Globus pallidus (tissue), 1 donor: Measurements from ENCODE around the gene MICALL2.
A peak's percentile ranks its signal among the peaks of the same experiment; 100 is the strongest.

Source experiments
- DNase-seq: peaks from one replicate; pipeline ENCODE4 v3.0.0-alpha.2; 2015; ENCODE audit warnings: low spot score

MICALL2 gene

DNA sequence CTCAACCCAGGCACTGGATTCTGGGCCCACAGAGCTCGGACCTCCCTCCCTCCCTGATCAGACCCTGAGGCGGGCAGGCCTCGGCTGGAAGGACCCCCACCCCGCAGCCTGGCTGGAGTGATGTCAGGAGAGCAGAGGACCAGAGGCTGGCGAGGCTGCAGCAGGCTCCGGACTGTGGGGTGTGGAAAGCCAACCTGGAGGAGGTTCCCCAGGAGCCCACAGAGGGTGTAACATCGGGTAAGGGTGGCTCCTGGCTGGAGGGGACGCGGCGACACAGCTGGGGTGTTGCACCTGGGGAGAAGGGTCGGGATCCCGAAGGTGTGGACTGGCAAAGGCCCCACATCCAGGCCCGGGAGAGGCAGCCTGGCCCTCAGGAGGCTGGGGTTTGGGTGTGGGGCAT lies 8.9 kb upstream of the MICALL2 start:
- DNase-seq = no peak

DNA sequence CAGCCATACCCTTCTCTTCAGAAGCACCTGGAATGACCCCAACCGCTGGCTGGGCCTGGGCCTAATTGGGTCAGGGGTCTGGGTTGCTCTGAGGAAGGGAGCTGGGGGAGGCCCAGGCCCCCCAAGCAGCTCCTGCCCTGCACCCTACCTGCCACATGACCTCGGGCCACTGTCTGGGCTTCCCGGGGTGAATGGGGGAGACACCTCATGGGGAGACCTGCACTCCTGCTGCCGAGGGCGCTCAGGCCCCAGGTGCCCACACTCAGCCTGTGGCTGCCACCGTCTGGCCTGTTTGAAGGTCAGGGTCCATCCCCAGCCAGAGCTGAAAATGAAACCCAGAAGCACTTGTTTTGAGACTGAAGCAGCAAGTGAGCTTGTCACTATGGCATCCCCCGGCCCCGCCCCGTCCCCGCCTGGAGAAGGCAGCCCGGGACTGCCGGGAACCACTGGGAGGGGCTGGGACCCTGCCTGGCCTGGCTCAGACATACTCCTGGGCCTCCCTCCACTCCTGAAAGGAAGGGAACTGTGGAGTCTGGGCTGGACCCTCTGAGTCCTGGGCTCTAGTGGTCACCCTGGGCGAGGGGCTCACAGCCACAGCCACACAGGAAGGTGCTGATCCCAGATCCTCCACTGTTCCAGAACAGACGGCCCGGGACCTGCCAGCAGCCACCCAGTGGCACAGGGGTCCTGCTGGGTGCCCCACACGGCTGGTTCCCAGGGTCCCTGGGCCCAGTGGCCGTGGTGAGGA lies 7.4 kb upstream of the MICALL2 start:
- DNase-seq = no peak

DNA sequence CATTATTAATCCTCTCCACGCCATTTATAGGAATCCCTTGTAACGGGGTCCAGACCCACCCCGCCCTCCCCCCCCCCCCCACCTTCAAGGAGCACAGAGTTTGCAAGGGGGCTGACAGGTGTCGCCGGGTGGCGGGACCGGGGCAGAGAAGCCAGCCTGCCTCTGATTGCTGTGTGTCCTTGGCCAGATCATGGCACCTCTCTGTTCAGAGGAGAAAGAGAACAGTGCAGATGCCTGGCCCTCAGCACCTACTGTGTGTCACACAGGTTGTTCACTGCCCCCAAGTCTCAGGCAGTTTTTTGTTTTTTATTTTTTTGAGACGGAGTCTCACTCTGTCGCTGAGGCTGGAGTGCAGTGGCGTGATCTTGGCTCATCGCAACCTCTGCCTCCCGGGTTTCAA lies 5.4 kb upstream of the MICALL2 start:
- no peak for DNase-seq

DNA sequence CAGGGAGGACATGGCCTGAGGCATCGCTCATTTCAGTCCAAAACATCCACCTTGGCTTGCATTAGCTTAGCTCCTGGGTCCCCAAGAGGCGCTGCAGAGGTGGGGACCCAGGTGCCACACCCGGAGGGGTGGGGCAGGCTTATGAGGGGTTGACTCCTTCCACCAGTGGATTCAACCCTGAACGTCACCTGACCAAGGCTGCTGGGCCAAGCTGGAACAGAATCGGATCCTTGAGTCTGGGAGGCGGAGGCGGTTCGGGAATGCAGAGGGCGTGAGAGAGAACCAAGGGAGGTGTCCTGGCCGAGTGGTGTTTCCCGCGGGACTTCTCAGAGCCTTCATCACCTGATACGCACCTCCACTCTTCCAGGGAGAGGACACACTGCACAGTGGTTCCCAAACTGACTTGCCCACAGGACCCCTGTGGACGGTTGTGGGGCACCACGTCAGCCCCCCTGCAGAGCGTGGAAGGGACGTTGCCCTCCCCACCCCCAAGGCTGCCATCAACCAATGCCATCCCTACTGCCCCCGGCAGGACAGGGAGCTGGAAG lies 4.5 kb upstream of the MICALL2 start:
- DNase-seq = no peak

DNA sequence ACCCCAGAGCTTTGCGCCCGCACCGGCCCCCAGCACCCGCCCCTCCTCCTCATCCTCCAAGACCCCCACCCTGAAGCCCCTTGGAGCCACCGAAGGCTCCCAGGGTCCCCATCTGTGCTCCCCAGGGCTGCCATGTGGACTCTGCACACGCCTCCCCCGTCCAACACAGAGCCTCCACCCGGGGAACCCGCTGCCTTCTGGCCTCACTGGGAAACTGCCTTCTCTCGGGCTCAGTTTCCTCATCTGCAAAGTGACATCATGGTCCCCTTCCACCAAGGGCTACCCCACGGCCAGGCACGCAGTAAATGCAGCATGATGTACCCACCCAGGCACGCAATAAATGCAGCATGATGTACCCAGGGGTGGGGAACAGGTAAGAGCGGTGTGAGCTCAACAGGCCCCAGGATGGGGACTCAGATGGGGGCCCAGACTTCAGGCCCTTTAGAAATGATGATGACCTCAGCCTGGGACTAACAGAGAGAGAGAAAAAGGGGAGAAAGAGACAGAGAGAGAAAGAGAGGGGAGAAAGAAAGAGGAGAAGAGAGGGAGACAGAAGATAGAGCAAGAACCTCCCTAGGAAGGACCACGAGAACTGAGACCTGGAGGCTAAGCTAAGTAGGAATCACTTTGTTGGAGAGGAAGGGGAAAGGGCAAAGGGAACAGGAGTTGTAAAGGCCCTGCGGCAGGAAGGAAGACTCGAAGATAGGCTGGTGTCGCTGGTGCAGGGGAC lies 2.5 kb upstream of the MICALL2 start:
- no peak for DNase-seq

DNA sequence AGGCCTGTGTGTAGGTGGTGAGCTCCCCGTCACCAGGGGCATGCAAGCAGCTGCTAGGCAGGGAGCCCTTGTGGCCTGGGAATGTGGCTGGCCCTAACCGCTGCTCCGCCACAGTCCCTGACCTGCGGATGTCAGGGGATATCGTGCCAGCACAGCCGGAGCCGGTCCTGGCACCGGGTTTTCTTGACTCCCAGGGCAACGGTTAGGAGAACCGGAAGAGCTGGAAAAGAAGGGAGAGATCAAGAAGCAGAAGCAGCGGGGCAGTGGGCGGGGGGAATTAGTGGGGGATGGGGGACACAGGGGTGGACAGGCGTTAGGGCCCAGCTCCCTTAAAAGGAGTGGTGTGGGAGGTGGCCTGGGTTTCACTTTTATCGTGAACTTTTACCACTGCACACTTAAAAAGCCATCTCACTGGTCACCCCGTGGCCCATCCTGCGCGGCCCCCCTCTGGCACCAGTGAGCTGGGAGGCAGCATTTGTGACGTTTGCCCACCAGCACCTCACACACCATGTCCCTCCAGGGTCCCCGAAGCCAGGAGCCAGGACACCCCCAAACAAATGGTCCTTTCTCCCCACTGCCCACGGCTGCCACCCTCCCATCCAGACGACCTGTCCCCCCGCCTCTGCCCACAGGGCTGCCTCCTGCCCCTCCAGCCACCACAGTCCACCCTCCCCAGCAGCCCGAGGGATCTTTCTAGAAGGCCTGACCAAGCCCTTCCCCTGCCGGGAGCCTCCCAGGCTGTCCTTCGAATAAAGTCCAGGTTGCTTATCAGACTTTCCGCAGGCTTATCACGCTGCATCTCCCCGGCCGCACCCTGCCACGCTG lies 1.8 kb upstream of the MICALL2 start:
- no peak for DNase-seq

DNA sequence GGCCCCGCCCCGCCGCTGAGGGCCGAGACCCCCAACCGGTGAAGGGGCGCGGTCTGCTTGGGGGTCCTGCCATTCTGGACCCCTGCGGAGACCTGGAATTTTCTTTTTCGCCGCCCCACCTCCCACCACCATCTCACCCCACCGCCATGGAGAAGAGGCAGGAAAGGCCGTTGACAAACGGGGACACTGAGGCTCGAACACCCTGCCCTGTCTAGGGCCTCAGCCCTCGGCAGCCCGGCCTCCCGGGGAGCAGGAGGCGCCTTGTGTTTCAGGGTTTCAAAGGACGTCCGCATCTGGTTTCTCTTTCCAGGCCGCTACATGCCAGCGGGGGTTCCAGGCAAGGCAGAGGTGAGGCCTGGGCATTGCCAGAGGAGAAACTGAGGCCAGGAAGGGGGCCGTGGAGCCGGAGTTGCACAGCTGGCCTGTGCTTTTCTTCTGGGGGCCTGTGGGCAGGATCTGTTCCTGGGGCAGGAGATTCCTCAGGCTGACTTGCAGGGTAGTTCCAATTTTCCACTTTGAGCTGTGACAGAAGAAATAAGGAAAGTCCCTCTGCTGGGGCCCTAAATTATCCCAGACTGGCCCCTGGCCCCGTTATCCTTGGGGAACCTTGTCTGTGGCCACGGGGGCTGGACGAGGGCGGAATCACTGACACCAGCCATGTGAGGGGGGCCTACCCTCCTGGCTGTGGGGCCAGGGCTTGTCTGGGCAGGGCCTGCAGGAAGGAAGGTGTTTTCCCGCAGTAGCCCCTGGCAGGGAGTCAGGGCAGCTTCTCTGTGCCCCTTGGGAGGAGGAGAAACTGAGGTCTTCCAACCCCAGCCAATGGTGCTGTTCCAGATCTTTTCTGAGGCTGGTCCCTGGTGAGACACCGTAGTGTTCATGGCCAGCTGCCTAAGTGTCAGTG lies 900 bp upstream of the MICALL2 start:
- no peak for DNase-seq

DNA sequence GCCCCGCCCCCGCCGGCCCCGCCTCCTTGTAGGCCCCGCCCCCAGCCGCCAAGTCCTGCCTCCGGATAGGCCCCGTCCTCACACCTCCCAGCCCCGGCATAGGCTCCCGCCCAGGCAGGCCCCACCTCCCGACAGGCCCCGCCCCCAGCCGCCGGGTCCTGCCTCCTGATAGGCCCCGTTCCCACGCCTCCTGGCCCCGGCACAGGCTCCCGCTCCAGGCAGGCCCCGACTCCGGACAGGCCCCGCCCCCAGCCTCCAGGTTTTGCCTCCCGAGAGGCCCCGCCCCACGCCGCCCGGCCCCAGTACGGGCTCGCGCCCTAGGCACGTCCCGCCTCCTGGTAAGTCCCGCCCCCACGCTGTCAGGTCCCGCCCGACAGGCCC lies 232 bp upstream of the MICALL2 start:
- DNase-seq = peak; percentile 99

DNA sequence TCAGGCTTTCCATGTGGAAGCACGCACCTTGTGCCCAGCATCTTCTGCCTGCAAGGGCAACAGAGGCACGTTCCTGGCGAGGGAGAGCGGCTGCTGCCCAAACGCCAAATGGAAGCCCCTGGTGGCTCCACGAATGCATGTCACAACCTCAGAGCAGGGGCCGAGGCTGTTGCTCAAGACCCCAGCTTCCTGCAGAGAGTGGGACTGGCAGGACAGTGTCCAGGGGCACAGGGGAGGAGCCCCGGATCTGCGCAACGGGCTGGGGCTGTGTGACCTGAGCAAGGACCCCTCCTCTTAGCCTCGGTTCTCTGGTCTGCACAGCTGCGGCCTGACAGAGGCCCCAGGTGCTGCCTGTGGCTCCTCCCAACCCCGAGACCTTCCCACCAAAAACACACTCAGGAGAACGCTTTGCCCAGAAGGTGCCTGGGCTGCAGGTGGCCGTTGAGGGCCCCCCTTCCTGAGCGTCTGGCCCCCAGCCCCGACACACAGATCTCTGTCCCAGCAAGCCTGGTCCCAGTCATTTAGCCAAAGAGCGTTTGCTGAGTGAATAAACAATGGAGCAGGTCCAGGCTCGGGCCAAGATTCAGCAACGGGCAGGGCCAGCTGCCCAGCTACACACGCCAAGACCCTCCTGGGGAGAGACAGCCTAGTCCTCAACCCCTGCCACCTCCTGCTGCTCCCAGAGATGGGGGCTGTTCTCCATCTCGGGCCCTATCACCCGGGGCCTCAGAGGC lies 1.2 kb downstream of the MICALL2 start:
- no peak for DNase-seq

DNA sequence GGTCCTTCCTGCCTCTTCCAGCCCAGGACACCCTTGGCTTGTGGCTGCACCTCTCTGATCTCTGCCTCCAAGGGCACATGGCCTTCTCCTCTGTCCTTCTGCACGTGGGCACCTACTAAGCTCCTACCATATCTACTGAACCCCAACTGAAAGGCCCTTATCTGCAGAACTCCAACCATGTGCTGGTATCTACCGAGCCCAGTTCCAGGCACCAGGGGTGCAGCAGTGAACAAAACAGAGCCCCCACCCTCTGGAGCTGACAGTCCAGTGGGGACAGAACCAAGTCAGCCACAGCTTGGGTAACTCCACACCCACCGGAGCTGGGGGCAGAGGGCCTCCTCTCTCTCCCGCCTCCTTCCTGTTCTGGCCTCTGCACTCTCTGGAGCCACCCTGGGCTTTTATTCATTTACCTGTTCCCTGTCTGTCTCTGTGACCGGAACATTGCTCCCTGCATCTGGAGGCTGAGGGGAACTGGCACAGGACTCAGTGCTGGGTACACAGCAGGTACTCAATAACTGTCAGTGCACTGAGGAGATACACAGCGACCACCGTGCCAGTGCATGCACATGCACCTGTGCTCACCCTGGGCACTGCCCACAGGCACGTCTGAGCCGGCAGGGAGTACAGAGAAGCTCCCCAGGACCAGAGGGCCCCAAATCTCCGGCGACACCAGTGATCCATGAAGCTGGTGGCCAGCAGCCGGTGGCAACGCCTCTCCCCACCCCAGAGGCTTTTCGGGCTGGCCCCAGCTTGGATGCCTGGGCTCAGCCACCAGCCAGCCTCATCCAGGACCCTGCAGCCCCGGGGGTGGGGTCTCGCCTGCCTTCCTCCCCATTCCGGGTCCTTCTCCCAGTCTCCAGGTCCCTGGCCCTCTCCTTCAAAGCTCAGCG lies 2.0 kb downstream of the MICALL2 start:
- DNase-seq = no peak

DNA sequence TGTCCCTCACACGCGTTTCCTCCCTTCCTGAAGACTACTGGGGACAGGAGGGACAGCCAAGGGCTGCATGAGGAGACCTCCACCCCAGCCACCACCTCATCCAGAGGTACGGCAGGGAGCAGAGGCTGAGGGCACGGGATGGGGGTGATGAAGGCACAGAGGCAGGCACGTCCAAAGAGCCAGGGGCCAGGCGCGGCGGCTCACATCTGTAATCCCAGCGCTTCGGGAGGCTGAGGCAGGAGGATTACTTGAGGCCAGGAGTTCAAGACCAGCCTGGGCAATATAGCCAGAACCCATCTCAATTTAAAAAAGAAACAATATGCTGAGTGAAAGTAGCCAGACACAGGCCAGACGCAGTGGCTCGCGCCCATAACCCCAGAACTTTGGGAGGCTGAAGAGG lies 3.3 kb downstream of the MICALL2 start:
- no peak for DNase-seq

DNA sequence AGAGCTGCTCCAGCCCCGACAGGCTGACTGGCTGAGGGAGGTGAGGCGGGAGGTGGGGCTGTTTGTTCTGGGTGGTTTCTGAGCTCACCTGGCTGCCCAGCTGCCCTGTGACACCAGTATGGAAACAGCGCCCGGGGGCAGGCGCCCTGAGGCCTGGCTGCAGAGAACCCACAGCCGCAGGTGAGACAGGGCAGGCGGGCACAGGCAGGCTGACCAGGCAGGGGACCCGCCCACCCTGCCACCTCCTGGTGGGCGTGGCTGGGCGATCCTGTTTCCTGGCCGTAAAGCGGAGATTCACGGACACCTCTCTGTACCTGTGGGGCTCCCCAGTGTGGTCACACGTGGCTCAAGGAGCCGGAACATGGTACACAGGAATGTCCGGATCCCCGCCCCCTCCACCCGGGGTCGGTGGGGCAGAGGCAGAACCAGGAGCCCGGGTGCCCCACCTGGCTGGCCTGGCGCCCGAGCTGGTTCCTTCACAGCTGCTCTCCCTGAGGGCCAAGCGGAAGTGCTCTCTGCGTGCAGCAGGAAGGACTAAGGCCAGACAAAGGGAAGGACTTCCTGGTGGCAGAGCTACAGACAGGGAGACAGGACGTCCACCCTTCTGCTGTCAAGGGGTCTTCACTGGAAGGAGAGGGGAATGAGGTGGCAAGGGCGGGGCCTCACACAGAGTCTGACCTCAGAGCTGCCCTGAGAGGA lies 3.9 kb downstream of the MICALL2 start:
- no peak for DNase-seq

DNA sequence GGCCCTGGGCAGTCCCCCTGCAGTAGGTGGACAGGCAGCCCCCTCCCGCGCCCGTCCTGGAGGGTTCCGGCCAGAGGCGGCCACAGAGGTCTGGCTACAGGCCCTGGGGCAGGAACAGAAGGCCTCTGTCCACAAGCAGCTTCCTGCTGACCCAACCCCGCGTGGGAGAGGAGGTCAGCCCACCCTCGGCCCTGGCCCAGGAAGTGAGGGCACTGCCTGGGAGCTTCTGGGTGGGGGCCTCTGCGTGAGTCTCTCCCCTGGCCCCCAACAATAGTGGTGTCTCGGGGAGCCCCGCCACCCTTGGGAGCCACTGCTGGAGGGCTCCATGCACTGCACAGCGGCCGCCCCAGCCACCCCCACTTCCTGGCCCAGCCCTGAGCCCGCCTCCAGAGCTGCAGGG lies 4.7 kb downstream of the MICALL2 start:
- peak; percentile 77 for DNase-seq

DNA sequence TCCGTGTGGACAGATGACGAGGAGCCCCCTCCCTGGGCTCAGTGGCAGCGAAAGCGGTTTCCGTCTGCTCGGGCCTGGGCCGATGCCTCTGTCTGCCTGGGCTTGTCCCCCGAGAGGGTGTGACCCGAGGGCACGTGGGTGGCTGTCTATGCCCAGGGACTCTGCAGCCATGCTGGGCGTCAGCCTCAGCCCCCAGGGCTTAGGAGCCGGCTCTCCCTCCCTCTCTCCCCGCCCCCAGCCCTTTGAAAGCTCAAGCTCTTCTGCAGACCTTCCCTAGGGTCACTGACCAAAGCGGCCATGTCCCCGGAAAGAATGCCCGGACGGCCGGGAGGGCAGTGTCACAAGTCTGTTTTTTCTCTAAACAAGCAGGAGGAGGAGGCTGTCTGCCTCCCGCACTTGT lies 7.1 kb downstream of the MICALL2 start:
- no peak for DNase-seq

DNA sequence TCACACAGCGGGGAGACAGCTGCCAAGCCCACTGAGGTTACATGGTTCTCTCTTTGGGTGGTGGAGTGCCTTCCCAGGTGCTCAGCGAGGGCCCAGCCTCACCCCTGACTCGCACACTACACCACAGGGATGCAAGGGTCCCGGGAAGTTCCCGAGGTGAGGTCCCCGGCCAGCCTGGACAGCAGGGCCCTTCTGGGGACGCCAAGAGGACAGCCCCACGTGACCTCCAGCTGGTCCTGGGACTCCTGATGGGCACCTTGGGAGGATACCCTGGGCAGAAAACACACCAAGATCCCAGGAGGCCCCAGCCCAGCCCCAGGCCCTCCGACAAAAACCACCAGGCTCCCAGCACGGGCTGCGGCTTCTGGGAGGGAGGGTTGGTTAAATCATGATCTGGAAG lies 8.3 kb downstream of the MICALL2 start:
- no peak for DNase-seq

DNA sequence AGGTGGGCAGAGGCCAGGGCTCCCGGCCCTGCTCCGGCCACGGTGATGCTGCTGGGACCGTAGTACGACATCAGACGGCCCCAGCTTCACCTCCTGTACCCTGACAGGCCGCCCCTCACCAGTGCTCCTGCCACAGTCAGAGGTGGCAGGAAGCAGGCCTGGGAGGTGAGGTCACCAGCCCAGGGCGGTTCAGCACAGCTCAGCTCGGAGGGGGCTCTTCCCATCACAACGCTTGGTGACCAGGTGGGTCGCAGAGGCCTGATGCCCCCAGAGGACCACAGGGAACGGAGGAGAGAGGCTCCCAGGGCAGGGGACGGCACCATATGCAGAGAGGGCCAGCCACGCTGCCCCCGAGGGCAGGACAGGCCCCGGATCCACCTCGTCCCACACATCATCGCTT lies 8.8 kb downstream of the MICALL2 start:
- no peak for DNase-seq

DNA sequence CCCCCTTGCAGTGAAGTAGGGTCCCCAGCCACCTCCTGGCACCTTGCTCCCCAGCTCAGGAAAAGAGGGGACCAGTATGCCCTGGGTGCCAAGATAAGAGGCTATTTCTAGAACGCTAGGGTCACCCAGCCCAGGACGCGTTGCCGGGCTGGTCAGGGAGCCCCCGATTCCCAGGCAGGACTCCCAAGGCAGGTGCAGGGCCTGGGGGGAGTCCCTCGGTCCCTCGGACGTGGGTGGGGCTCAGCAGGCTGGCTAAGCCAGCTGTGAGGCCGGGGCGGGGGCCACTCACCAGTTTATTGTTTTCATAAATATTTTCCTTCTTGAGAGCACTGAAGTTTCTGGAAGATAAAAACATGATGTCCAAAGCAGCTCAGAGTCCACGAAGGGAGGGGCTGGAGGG lies 9.3 kb downstream of the MICALL2 start:
- DNase-seq = no peak

DNA sequence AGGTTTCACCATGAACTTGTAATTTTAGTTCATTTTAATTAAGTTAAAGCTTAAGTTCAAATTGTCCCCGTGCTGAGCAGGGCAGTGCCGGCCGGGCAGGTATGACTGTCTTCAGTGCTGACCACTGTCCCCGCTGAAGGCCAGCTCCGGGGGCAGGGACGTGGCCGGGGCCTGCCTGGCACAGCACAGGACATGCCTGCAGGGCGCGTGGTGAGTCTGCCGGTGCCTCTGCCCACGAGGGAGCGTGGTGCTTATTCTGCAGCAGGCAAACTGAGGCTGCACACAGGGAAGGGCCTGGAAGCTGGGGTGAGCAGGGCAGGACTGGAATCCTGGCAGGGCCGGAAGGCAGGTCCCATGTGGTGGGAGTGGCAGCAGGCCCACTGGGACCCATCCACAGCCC lies 9.8 kb downstream of the MICALL2 start:
- DNase-seq = no peak

DNA sequence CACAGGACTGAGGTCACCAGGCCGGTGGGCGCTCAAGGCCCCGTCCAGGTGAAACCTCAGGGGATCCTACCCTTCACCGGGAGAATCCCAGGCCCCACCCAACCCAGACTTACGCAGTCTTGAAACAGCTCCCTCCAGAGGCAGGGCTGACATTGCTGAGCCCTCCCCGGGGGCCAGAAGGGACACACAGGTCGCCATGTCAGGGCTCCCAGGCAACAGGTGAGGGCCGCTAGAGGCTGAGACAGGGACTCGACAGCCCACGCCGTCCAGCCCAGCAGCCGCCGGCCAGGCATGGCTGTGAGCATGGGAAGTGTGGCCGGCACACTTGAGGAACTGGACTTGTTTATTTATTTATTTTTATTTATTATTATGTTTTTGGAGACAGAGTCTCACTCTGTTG lies 10.3 kb downstream of the MICALL2 start:
- DNase-seq = no peak
